GM13976 (cell line): ENCODE measurements around the gene GABBR2.

Source experiments
- DNase-seq: peaks from one replicate; pipeline ENCODE4 v3.0.0; 2012; ENCODE audit warnings: low spot score
- in situ Hi-C: fragments of 300-500 bp; cut with MboI; formaldehyde crosslinking; loops from one replicate; pipeline ENCODE4 v1.12.0; 2022; ENCODE audit warnings: low sequenced_read_pairs, mixed read lengths, inconsistent platforms; ENCODE audit not compliant: unreplicated experiment
- TF ChIP-seq, protein P1 (sequence below): IDR thresholded peaks from 2 replicates; pipeline ENCODE4 v1.5.1; 2012; ENCODE audit warnings: borderline replicate concordance, mild to moderate bottlenecking; ENCODE audit not compliant: insufficient read depth; ENCODE audit errors: extremely low read depth, missing control alignments, control extremely low read depth

GABBR2 gene

DNA sequence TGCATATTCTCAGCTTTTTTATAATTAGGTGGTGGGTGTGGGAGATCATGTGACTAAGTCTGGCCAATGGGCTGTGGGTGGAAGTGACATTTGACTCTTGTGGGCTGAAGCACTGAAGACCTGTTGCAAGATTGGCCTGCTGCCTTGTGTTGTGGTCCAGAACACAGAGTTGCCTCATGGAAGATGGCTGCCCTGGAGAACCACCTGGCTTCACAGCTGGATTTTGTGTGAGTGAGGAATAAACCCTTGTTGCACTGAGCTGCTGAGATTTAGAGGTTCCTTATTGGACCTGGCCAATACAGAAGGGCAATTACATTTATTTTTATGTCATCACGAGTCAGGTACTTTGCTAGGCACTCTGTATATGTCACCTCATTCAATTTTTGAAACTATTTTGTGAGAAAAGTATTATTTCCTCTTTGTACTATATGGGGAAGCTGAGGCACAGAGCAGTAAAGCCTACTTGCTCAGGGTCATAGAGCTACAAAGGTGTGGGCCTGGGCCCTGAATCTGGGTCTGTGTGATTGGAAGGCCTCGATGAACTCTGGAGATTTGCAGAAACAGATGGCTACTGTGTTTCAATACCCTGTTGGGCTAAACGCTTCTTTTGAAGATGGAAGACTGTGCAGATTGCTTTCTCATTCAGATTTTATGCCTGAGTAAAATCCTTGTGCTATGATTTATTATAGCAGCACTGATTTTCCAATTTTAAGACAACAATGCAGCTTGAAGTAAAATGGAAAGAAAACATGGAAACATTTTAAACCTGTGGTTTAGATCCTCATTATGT lies 382.1 kb downstream of the GABBR2 start:
- in situ Hi-C loops, result no loop called here
- TF ChIP-seq, protein P1, sequence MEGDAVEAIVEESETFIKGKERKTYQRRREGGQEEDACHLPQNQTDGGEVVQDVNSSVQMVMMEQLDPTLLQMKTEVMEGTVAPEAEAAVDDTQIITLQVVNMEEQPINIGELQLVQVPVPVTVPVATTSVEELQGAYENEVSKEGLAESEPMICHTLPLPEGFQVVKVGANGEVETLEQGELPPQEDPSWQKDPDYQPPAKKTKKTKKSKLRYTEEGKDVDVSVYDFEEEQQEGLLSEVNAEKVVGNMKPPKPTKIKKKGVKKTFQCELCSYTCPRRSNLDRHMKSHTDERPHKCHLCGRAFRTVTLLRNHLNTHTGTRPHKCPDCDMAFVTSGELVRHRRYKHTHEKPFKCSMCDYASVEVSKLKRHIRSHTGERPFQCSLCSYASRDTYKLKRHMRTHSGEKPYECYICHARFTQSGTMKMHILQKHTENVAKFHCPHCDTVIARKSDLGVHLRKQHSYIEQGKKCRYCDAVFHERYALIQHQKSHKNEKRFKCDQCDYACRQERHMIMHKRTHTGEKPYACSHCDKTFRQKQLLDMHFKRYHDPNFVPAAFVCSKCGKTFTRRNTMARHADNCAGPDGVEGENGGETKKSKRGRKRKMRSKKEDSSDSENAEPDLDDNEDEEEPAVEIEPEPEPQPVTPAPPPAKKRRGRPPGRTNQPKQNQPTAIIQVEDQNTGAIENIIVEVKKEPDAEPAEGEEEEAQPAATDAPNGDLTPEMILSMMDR, result no peak
- no peak for DNase-seq

DNA sequence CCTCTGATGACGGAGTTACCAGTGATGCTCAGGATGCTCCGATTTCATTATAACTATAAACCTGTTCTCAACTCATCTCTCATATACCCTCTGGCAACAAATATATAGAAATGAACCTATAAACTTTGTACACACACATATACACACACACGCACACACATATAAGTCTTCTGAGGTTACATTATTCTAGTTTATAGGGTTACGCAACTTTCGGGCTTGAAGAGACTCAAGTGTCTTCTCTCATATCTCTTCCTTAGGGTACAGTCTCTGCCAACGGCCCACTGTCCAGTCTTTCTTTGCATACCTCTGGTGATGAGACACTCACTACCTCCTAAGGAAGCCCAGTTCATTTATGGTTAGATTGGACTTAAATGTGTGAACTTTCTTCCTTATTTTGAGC lies 383.9 kb downstream of the GABBR2 start:
- in situ Hi-C loops, result no loop called here
- TF ChIP-seq, protein P1, result no peak

DNA sequence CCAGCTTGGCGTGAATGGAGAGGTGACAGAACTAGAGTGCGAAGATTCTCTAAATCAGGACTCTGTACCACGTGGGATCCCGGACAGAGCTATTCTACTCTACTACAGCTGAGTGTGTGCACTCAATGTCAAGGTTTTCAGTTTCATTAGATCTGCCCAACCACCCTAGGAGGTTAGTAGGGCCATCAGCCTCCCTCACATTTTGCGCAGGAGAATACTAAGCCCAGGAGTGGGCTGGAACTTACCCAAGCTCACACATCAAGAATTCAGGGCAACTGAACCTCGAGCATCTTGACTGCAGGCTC lies 385.0 kb downstream of the GABBR2 start:
- in situ Hi-C loops, result no loop called here
- TF ChIP-seq, protein P1, result no peak
- DNase-seq, result no peak

More for the DNA sequence above, 383.9 kb downstream of the GABBR2 start:
- no peak for DNase-seq

DNA sequence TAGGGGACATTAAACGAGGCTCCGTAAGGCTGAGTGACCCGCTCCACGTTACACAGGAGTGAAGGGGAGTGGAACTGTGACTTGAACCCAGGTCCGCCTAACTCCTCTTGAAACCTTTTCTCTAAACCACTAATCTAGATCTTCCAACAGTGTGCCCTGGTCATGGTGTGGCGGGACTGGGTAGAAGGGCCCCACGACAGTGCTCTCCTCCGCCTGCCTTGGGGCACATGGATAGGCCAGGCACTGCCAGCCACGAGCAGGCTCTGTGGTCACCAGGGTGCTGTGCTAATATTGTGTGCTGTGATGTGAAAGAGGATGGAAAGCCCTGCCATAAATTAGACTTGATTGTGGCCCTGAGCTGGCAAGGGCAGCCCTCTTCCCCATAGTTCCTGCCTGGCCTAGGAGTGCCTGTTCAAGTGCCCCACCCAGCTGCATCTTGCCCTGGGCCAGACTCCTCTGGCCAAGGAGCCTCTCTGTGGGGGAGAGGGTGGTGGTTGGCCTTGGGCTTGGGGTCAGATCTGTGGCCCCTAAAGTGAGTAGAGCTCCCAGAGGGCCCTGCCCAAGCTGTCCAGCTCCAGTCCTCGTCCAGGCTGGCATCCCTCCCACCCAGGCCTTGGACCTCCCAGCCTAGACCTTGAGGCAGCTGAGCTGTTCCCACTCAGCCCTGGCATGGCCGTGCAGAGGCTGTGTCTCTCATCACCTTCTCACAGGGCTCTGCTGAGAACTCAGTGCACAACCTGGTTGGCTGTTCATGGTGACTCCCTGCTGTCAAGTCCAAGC lies 385.5 kb downstream of the GABBR2 start:
- no peak for DNase-seq
- TF ChIP-seq, protein P1, result no peak
- in situ Hi-C loops, result no loop called here

DNA sequence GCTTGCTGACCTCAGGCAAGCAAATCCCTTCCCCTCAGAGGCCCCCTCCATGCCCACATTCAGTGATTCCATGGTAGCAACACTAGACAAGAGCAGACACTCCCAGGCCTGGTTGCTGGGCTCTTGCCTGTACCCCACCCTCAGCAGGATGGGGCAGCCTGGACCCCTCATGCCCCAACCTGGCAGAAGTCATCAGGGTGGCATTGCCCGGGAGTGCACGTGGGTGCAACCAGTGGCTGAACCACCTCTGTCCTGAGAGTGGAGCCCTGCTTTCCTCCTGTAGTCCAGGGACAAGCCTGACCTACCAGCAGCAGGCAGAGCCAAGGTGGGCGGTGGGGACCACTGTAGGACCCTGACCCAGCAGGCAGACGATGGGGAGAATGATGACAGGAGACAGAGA lies 387.5 kb downstream of the GABBR2 start:
- in situ Hi-C loops, result no loop called here
- DNase-seq, result no peak
- TF ChIP-seq, protein P1, result no peak

DNA sequence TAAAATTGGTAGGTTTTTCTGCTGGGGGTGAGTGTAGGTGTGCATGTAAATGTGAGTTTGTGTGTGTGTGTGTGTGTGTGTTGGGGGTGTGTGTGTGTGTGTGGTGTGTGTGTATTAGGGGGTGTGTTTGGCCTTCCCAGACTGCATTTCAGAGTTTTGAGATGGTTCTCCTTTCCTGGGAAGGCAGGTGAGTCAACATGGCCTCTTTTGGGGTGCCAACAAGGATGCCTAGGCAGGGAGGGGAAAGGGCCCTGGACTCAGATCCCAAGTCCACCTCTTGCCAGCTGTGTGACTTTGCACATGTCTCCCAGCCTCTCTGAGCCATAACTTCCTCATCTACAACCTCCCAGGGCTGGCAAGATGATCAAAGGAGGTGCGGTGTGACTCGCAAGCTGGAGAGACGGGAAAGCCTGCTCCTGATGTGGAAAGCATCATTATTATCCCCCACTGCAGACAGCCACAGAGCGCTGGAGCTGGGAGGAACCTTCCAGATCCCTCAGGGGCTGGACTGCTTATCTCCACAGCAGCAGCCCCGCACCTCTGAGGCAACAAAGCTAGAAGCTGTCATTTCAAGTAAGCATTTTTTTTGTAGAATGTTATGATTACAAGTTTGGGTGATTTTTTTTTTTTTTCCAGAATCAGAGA lies 389.8 kb downstream of the GABBR2 start:
- TF ChIP-seq, protein P1, result no peak
- no peak for DNase-seq
- in situ Hi-C loops, result loop anchor here (10.0 kb wide), 1 partner anchor 456 kb away; no protein-coding TSS in a partner anchor
